NCI-H2227 (cell line): ENCODE measurements around the gene NBEA.
"Not testable (repeated sequence)": the region's sequence is repeated elsewhere in the genome, so short reads cannot be mapped to it uniquely, and the experiment has no call there.

Experiments
- DNase-seq: peaks from one replicate; lab custom pipeline; 2025; ENCODE audit not compliant: unreplicated experiment; lab: John Stamatoyannopoulos, UW

The NBEA gene

GRCh38 chr13:35630551-35631275 is 688.6 kb downstream of the NBEA start:
- peak; percentile 60 for DNase-seq

DNA sequence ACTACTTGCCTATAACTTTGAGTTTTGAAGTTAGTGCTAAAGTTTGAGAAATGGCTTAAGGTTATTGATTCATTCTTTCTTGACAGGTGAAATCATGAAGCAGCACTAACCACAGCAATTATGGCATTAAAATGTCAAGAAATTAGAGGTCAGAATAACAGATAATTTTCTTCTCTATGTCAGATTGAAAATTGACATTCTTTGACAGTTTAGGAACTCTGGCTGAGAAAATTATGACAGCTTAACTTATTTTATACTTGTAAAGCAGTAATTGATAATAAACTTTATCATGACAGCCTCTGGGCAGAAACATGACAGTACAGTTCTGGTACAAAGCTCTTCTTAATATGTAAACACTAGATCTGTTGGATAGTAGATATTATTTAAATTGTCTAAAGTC is 689.6 kb downstream of the NBEA start:
- no peak for DNase-seq

DNA sequence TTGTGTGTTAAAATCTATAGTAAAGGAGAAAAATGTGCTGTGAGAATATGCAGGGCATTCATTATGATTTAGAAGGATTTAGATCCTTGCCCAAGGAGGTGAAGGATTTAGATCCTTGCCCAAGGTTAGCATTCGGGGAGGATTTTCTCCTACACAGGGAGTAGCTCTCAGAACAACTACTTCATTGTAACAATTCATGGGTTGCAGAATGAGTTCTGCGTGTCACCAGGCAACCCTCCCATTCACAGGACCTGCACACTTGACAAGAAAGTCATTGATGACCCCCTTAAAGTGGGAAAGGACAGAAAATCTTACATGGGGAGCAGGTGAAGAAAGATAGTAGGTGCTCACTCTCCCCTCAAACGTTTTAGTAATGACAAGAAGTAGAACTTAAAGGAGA is 701.6 kb downstream of the NBEA start:
- DNase-seq: no peak

- no peak for DNase-seq
Observed at GRCh38 chr13:35646056-35646774, 704.1 kb downstream of the NBEA start.

GRCh38 chr13:35648201-35648600 is 706.1 kb downstream of the NBEA start:
- no peak for DNase-seq

DNA sequence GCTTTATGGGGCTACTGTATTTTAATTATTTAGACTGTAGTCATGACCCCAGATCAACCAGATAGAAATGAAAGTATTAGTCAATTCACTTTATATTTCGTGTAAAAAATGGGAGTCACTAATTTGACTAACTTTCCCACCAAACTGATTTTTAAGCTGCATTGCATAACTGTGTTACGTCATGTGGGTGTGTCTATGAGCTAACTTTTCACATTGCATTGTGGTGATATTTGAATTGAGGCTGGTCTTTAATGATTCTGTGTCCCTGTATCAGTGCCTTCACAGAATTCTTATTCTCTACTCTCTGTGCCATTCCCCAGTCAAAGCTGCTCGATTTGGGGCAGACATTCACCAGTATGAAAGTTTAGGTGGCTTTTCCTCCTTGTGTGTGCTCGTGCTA is 707.1 kb downstream of the NBEA start:
- DNase-seq: no peak

DNA sequence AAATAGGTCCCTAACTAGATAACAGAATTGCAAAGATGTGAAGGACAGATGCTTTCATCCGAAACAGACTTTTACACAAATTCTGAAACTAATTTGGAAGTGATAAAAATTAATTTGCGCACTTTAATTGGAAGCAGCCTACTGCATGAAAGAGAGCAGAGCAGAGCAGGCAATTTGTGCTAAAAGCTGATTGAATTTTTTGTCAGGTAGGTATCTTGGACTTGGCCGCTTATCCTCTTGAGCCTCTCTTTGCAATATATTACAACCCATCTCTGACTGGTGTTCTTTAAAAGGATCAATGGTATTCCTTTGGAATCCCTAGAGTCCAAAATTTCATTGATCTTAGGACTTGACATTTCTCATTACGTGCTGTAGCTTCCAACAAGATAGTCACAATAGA is 717.7 kb downstream of the NBEA start:
- DNase-seq: no peak

- DNase-seq: no peak
Observed at GRCh38 chr13:35664747-35665146, 722.7 kb downstream of the NBEA start.

DNA sequence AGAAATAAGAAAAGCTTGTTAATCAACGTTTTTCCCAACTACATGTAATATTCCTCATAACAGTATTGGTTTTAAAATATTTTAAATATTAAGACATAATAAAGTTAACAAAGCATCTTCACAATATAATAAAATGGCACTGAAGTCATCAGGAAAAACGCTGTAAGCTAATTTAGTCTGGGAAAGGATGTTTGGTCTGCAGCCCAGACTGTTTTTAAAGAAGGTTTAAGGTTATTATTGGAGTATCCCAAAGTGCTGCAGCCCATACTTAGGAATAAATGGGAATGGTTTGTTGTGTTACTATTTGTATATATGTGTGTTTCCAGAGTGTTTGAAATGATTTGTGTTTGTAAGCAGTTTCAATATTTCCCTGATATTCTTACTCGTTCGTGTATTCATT is 727.3 kb downstream of the NBEA start:
- DNase-seq: no peak

DNA sequence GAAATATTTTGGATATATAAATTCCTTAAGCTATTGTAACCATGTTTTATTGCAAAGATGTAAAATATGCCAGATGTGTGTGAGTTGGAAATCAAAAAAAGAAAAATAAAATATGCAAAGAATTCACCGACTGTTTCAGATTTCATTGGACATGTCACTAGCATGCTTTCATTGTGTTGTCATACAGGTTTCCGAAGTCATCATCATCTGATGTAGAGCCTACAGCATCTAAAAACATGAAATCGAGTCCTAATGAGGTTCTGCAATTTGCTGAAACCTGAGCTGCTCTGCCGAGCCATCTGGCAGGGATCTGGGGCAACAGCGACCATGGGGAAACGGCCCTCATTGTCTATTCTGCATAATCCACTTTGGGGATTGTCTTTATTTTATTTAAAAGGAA is 730.5 kb downstream of the NBEA start:
- DNase-seq: no peak

GRCh38 chr13:35675651-35676050 is 733.6 kb downstream of the NBEA start:
- no peak for DNase-seq

DNA sequence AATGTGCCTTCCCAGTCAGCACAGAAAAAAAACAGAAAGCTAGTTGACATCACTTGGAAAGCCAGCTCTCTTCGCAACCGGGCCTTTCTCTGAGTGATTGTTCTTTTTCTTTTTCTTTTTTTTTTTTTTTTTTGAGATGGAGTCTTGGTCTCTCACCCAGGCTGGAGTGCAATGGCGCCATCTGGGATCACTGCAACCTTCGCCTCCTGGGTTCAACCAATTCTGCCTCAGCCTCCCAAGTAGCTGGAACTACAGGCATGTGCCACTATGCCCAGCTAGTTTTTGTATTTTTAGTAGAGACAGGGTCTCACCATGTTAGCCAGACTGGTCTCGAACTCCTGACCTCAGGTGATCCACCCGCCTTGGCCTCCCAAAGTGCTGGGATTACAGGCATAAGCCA is 735.8 kb downstream of the NBEA start:
- not testable (repeated sequence) for DNase-seq

GRCh38 chr13:35681685-35682084 is 739.6 kb downstream of the NBEA start:
- DNase-seq: no peak

DNA sequence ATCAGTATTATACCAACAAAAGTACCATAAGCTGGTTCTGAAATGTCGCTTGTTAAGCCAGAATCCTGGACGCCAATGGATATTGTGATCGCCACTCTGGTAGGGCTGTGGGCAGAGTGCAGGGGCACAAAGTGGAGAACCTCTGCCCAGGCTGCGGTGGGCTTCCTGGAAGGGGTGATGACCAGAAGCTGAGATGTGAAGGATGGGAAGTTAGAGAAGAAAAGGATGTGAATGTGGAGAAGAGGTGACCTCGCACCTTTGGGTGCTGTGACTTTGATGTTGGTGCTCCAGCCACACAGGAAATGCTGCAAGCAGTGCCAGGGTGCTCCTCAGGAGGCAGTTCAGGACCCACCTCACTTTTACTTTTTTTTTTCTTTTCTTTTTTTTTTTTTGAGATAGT is 742.4 kb downstream of the NBEA start:
- no peak for DNase-seq

DNA sequence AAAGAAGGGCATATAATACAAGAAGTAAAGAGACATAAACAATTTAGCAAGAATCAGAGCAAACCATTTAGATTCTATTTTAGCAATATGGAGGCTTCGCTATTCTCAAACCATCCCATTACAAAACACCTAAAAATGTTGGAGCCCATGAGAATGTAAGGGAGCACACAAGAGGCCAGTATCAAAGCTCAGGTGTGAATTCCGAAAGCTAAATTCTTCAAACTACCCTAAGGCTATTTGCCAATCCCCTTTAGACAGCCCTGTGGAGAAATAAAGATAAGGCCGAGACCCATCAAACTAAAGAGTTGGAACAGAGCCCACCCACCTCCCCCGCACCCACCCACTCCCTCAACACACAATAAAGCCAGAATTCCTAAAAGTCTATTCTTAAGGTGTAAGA is 745.3 kb downstream of the NBEA start:
- DNase-seq: no peak

DNA sequence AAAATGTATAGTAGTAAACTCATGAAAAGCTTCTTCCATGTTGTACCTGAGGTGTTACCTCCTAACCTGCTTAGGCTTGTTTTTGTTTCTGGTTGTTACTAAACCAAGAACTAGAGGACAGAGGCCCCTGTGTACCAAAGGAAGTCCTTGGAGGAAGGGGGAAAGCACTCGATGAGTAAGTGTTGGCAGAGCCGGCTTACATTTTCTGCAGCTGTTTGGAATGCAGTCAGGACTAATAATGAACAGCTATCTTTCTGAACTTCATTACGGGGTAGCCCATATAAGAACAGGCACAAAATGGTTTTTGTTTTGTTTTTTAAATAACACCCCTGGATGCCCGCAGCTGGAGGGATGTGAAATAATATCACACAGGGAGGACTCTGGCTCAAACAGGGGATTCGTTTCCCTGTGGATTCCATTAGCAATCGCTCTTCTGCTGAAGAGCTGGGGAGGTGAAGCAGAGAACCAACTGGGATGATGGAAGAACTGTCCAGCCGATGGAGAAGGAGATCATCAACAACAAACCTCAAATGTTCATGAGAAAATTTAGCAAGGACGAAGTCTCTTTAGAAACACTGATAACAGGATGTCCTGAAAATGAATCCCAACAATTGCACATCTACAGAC is 748.6 kb downstream of the NBEA start:
- no peak for DNase-seq

DNA sequence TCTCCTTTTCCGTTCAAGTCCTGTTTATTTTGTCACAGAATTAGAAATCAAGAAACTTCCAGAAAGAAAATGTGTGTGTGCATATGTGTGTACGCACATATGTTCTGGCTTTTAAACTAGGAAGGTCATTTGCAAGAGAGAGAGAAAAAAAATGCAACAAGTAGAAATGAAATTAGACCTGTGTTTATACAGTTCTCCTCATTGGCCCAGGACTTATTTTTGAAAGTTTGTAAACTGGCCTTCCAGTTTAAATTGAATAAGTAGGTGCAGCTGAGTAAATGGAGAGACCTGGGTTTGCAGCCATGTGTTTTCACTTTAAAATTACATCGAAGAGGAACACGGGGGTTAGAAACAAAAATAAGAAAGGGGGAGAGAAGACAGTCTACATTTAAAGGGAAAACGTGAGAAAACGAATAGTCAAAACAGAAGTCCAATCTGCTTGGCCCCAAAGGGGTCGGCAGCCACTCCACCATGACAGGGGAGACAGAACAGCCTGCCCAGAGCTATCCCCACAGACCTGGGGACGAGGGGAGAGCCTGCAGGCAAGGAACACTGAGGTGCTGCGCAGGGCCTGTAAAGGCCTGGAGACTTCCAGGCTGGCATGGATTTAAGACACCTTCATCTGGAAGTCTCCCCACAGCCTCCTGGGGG is 751.2 kb downstream of the NBEA start:
- DNase-seq: no peak

- DNase-seq: no peak
Observed at GRCh38 chr13:35694031-35694430, 752.0 kb downstream of the NBEA start.

GRCh38 chr13:35694549-35695447 is 752.7 kb downstream of the NBEA start:
- DNase-seq: no peak

- no peak for DNase-seq
Observed at GRCh38 chr13:35695448-35695770, 753.3 kb downstream of the NBEA start.

DNA sequence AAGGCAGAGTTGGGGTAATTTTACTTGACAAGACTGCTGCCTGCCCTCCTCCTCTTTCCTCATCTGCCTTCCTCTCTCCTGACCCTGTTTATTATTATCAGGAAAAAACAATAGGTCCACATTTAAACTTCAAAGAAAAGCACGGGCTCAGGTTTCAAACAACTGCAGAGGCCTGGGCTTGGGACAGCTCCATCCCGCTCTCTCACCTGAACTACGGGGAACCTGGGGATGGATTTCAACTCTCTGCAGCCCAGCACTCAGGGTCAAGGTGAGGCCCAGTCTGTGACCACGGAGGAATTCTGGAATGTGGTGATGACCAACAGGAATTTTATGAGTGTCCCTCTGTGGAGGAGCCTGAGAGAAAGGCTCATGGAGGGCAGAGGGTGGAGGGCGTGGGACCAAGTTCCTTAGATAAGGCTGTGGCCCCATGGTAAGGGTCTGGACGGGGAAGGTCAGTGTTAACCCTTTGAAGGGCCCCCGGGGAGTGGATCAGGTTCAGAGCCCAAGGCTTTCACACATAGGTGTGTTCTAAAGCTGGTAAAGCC is 755.2 kb downstream of the NBEA start:
- DNase-seq: no peak
